Measurements from ENCODE around the gene TOR2A.

Gene TOR2A

DNA sequence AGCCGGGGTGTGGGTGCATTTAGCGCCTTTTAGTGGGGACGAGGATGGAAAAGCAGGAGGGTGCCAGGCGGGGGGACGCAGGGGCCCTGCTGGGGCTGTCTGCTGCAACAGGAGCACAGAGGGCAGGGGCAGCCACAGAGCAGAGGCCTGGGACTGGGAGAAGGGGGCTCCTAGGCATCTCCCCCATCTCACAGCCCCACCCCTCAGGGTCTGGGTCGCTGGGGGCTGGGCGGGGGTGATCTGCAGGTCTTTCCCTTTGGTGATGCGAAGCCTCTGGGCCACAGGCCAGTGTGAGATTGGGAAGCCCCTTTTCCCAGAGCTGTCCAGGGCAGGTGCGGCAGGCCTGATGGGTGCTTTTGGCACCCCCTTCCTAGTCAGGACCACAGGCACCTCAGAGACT, 4.8 kb downstream of the TOR2A start:
- Histone ChIP-seq H3K9me3 (ENCODE audit: low read depth, low read length) (no peaks in the 10 kb centered on the region), H3K4me3 (no peak overlapping the region), H3K27ac (no peak overlapping the region), H3K9ac (ENCODE audit: insufficient read length) (no peak overlapping the region), H3K36me3 (ENCODE audit: insufficient read depth, low read length) (no peaks in the 10 kb centered on the region)
- no peak for TF ChIP-seq POLR2AphosphoS5 (IDR thresholded peaks at IDR 0.05; ENCODE audit: borderline replicate concordance, low read depth, low read length)
- TF ChIP-seq FOXP2 (optimal IDR thresholded peaks at IDR 0.05; ENCODE audit: control extremely low read depth, extremely low read length, insufficient read depth): no peak
- TF ChIP-seq EZH2 (IDR thresholded peaks at IDR 0.05): no peak
- no peak for DNase-seq (ENCODE audit: low read depth, low spot score)

DNA sequence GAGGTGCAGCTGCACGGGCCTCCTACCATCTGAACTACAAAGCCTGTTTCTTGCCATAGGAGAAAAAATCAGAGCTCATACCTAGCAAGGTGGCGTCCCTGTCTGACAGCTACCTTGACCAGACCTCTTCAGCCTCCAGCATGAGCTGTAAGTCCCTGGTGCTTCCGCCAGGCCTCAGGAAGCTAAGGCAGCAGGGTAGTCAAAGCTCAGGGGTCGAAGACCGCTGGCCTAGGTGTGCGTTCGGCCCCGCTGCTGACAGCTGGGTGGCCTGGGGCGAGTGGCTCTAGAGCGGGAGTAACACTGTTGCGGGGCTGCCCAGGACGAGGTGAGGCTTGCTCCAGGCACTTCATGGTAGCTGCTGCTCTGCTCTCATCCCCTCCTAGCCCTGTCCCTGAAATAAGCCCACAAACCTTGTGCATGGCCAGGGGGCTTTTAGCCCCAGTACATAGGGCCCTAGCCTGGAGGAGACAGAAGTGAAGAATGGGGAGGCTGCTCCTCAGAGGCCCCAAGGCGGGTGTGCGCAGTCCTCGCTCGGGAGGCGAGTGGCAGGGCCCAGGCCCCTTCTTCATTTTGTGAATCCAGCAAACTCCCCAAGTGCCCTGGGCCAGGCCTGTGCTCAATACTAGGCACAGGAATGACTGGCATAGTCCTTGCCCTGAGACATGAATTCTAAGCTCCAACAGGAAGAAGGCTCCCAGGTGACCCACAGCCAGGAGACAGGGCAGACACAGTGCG, 5.4 kb downstream of the TOR2A start:
- DNase-seq (ENCODE audit: low read depth, low spot score): no peak
- no peak overlapping the region for H3K27ac ChIP-seq
- no peak overlapping the region for H3K9ac ChIP-seq (ENCODE audit: insufficient read length)
- no peaks in the 10 kb centered on the region for H3K36me3 ChIP-seq (ENCODE audit: insufficient read depth, low read length)
- no peaks in the 10 kb centered on the region for H3K9me3 ChIP-seq (ENCODE audit: low read depth, low read length)
- H3K4me3 ChIP-seq: no peak overlapping the region
- TF ChIP-seq POLR2AphosphoS5 (IDR thresholded peaks at IDR 0.05; ENCODE audit: borderline replicate concordance, low read depth, low read length): no peak
- no peak for TF ChIP-seq EZH2 (IDR thresholded peaks at IDR 0.05)
- no peak for TF ChIP-seq FOXP2 (optimal IDR thresholded peaks at IDR 0.05; ENCODE audit: control extremely low read depth, extremely low read length, insufficient read depth)

DNA sequence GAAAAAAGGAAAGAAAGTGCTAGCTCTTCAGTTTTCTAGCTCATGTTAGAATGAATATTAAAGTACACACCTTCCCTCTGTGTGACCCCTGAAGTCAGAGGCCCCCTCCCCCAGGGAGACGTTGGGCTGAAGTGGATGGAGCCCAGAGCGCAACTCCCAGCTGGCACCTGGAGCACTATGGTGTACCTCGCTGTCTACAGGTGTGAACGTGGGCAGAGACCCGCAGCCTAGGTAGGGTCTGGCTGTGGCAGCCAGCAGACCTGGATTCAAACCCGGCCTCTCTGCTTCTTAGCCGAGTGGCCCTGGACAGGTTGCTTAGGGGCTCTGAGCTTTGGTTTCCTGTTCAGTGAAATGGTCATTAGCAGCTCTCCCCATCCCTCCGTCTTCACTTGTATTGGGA, 6.3 kb downstream of the TOR2A start:
- DNase-seq (ENCODE audit: low read depth, low spot score): no peak
- Histone ChIP-seq H3K27ac (no peak overlapping the region), H3K9me3 (ENCODE audit: low read depth, low read length) (no peaks in the 10 kb centered on the region), H3K9ac (ENCODE audit: insufficient read length) (no peak overlapping the region), H3K36me3 (ENCODE audit: insufficient read depth, low read length) (no peaks in the 10 kb centered on the region), H3K4me3 (no peak overlapping the region)
- no peak for TF ChIP-seq FOXP2 (optimal IDR thresholded peaks at IDR 0.05; ENCODE audit: control extremely low read depth, extremely low read length, insufficient read depth)
- TF ChIP-seq EZH2 (IDR thresholded peaks at IDR 0.05): no peak
- TF ChIP-seq POLR2AphosphoS5 (IDR thresholded peaks at IDR 0.05; ENCODE audit: borderline replicate concordance, low read depth, low read length): no peak

DNA sequence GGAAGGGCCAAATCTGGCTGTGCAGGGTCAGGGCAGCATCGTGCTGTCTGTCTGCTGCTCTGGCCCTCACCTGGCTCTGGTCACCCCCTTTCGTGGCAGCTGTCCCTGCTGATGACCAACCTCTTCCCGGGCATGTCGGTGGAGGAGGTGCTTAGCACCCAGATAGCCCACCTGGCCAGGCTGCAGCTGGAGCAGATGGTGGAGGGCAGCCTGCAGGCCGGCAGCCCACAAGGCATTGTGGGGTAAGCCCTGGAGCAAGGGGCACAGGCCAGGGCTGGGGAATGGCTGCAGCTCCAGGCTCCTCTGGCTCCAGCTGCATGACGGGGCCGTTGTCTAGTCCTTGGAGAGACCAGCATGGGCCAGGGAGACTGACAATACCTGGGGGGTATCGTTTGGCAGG, 8.2 kb downstream of the TOR2A start:
- DNase-seq (ENCODE audit: low read depth, low spot score): no peak
- TF ChIP-seq EZH2 (IDR thresholded peaks at IDR 0.05) (no peak), FOXP2 (optimal IDR thresholded peaks at IDR 0.05; ENCODE audit: control extremely low read depth, extremely low read length, insufficient read depth) (no peak), POLR2AphosphoS5 (IDR thresholded peaks at IDR 0.05; ENCODE audit: borderline replicate concordance, low read depth, low read length) (no peak)
- Histone ChIP-seq H3K27ac (no peak overlapping the region), H3K36me3 (ENCODE audit: insufficient read depth, low read length) (no peaks in the 10 kb centered on the region), H3K4me3 (no peak overlapping the region), H3K9ac (ENCODE audit: insufficient read length) (no peak overlapping the region), H3K9me3 (ENCODE audit: low read depth, low read length) (no peaks in the 10 kb centered on the region)

DNA sequence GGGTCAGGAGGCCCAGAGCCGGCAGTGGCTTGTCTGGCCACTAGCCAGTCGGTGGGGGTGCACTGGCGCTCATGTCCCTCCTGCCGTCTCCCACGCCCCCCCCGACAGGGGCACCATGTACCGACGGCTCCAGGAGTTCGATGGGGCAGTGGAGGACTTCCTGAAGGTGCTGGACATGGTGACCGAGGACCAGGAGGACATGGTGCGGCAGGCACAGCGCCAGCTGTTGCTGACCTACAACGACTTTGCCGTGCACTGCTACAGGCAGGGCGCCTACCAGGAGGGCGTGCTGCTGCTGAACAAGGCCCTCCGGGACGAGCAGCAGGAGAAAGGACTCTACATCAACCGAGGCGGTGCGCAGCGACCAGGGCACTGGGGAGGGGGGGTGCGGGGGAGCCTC, 11.1 kb downstream of the TOR2A start:
- no peaks in the 10 kb centered on the region for H3K36me3 ChIP-seq (ENCODE audit: insufficient read depth, low read length)
- DNase-seq (ENCODE audit: low read depth, low spot score): no peak
- TF ChIP-seq EZH2 (IDR thresholded peaks at IDR 0.05) (no peak), FOXP2 (optimal IDR thresholded peaks at IDR 0.05; ENCODE audit: control extremely low read depth, extremely low read length, insufficient read depth) (no peak), POLR2AphosphoS5 (IDR thresholded peaks at IDR 0.05; ENCODE audit: borderline replicate concordance, low read depth, low read length) (no peak)
- no peaks in the 10 kb centered on the region for H3K9me3 ChIP-seq (ENCODE audit: low read depth, low read length)
- H3K27ac ChIP-seq: no peak overlapping the region
- H3K4me3 ChIP-seq: no peak overlapping the region
- no peak overlapping the region for H3K9ac ChIP-seq (ENCODE audit: insufficient read length)

DNA sequence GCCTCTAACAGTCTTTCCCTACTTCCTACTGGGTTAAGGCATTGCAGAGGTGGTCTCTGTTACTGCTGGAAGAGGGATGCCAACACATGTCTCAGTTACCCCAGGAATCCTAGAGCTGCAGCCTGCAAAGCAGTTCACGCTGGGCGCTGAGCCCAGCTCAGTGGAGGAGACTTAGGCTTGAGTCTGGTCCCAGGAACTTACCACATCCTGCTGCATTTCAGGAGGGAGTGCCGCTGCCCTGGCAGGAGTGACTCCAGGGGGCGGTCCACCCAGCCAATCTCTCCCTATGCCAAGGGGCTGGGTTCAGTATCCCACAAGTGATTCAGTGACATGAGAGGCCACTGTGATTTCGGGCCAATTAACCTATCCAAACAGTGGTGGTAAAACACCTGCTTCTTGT, 11.7 kb downstream of the TOR2A start:
- no peak overlapping the region for H3K4me3 ChIP-seq
- H3K27ac ChIP-seq: no peak overlapping the region
- DNase-seq (ENCODE audit: low read depth, low spot score): no peak
- no peaks in the 10 kb centered on the region for H3K9me3 ChIP-seq (ENCODE audit: low read depth, low read length)
- H3K9ac ChIP-seq (ENCODE audit: insufficient read length): no peak overlapping the region
- no peak for TF ChIP-seq FOXP2 (optimal IDR thresholded peaks at IDR 0.05; ENCODE audit: control extremely low read depth, extremely low read length, insufficient read depth)
- TF ChIP-seq EZH2 (IDR thresholded peaks at IDR 0.05): no peak
- no peak for TF ChIP-seq POLR2AphosphoS5 (IDR thresholded peaks at IDR 0.05; ENCODE audit: borderline replicate concordance, low read depth, low read length)
- no peaks in the 10 kb centered on the region for H3K36me3 ChIP-seq (ENCODE audit: insufficient read depth, low read length)

DNA sequence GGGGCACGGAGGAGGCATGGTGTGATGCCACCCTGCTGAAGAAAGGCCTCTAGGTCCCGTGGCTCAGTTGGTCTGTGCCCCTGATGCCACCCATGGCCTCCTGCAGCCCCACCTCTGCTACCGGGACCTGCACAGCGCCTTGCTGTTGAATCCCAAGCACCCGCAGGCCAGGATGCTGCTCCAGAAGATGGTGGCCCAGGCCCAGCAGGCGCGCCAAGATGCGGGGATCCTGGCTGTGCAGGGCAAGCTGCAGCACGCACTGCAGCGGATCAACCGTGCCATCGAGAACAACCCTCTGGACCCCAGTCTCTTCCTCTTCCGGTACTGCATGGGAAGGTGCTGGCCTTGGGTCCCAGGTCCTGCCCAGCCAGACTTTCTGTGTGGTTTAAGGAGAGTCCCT, 12.1 kb downstream of the TOR2A start:
- Histone ChIP-seq H3K27ac (no peak overlapping the region), H3K4me3 (no peak overlapping the region), H3K9ac (ENCODE audit: insufficient read length) (no peak overlapping the region), H3K9me3 (ENCODE audit: low read depth, low read length) (no peaks in the 10 kb centered on the region), H3K36me3 (ENCODE audit: insufficient read depth, low read length) (no peaks in the 10 kb centered on the region)
- no peak for DNase-seq (ENCODE audit: low read depth, low spot score)
- TF ChIP-seq FOXP2 (optimal IDR thresholded peaks at IDR 0.05; ENCODE audit: control extremely low read depth, extremely low read length, insufficient read depth) (no peak), POLR2AphosphoS5 (IDR thresholded peaks at IDR 0.05; ENCODE audit: borderline replicate concordance, low read depth, low read length) (no peak), EZH2 (IDR thresholded peaks at IDR 0.05) (no peak)

DNA sequence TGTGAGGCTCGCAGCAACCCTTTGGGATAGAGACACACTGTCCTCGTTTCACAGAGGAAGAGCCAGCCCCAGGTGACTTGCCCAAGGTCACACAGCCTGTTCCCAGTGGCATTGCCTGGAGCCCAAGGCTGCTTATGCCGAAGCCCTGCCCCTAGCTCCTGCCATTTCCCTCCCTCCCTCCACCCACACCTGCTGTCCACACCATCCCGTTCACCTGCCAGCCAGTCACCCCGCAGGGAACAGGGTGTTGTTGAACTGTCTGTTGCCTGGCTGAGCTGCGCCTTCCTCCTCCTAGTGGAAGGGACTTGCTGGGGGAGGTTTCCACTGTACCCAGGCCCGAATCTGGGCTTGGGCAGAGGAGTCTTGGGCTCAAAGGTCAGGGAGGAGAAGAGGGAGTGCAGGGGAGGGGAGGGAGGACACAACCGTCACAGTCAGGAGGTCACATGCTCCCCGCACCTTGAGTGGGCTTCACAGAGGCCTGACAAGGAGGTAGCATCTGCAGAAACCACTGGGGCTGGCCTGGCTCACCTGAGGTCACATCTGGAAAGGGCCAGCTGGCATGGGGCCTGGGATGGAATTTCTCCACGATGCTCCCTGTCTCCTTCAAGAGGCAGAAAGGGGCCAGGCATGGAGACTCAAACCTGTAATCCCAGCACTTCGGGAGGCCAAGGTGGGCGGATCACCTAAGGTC, 12.9 kb downstream of the TOR2A start:
- DNase-seq (ENCODE audit: low read depth, low spot score): no peak
- H3K27ac ChIP-seq: no peak overlapping the region
- H3K4me3 ChIP-seq: no peak overlapping the region
- H3K9ac ChIP-seq (ENCODE audit: insufficient read length): no peak overlapping the region
- no peak for TF ChIP-seq POLR2AphosphoS5 (IDR thresholded peaks at IDR 0.05; ENCODE audit: borderline replicate concordance, low read depth, low read length)
- no peak for TF ChIP-seq FOXP2 (optimal IDR thresholded peaks at IDR 0.05; ENCODE audit: control extremely low read depth, extremely low read length, insufficient read depth)
- TF ChIP-seq EZH2 (IDR thresholded peaks at IDR 0.05): no peak
- H3K36me3 ChIP-seq (ENCODE audit: insufficient read depth, low read length): no peaks in the 10 kb centered on the region
- H3K9me3 ChIP-seq (ENCODE audit: low read depth, low read length): no peaks in the 10 kb centered on the region
